ENCODE data around the gene TCEA3.
A peak's percentile ranks its signal among the peaks of the same experiment; 100 is the strongest.

Gene TCEA3

GRCh38 chr1:23446661-23447310, 22.2 kb upstream of the TCEA3 start:
- DNase-seq, result no peak

GRCh38 chr1:23444596-23445390, 20.2 kb upstream of the TCEA3 start:
- DNase-seq, result no peak

GRCh38 chr1:23444104-23444533, 19.6 kb upstream of the TCEA3 start:
- no peak for DNase-seq

- DNase-seq, result no peak
Measured at GRCh38 chr1:23442751-23443150, 18.2 kb upstream of the TCEA3 start.

- DNase-seq, result no peak
Measured at GRCh38 chr1:23441446-23442148, 17.0 kb upstream of the TCEA3 start.

GRCh38 chr1:23438545-23438944, 14.0 kb upstream of the TCEA3 start:
- DNase-seq, result no peak

- DNase-seq, result no peak
Measured at GRCh38 chr1:23437355-23437664, 12.8 kb upstream of the TCEA3 start.

GRCh38 chr1:23436520-23437354, 12.2 kb upstream of the TCEA3 start:
- peak; percentile 41 to 61 for DNase-seq

- no peak for DNase-seq
Measured at GRCh38 chr1:23434260-23434775, 9.8 kb upstream of the TCEA3 start.

GRCh38 chr1:23433122-23433521, 8.6 kb upstream of the TCEA3 start:
- DNase-seq, result no peak

GRCh38 chr1:23431431-23431830, 6.9 kb upstream of the TCEA3 start:
- DNase-seq, result no peak

GRCh38 chr1:23430803-23431202, 6.3 kb upstream of the TCEA3 start:
- no peak for DNase-seq

GRCh38 chr1:23428136-23428905, 3.8 kb upstream of the TCEA3 start:
- DNase-seq, result no peak

- DNase-seq, result no peak
Measured at GRCh38 chr1:23427550-23427949, 3.0 kb upstream of the TCEA3 start.

- DNase-seq, result no peak
Measured at GRCh38 chr1:23426828-23427227, 2.3 kb upstream of the TCEA3 start.

GRCh38 chr1:23425193-23425494, 596 bp upstream of the TCEA3 start:
- DNase-seq, result no peak

- DNase-seq, result no peak
Measured at GRCh38 chr1:23423415-23424292, 894 bp downstream of the TCEA3 start.

GRCh38 chr1:23422941-23423340, 1.6 kb downstream of the TCEA3 start:
- DNase-seq, result no peak

- DNase-seq, result peak; percentile 34 to 48
Measured at GRCh38 chr1:23422241-23422877, 2.2 kb downstream of the TCEA3 start.

GRCh38 chr1:23421753-23422240, 2.8 kb downstream of the TCEA3 start:
- no peak for DNase-seq

- DNase-seq, result no peak
Measured at GRCh38 chr1:23421343-23421742, 3.2 kb downstream of the TCEA3 start.

Data from CD4-positive, alpha-beta T cell treated with Interferon alpha-2 for 1 hour (primary cell).